Activated CD4-positive, alpha-beta T cell treated with anti-CD3 and anti-CD28 coated beads, Interleukin-2, amount 50 U/mL, for 24 hours (primary cell): Measurements from ENCODE around the gene IGFBP2.

ENCODE experiments used
- DNase-seq, 2 donors: peaks; one replicate each; pipeline ENCODE4 v3.0.0-alpha.2; 2020; ENCODE audit warnings: low read depth in 1 of 2, low spot score in 1 of 2

Gene IGFBP2

DNA sequence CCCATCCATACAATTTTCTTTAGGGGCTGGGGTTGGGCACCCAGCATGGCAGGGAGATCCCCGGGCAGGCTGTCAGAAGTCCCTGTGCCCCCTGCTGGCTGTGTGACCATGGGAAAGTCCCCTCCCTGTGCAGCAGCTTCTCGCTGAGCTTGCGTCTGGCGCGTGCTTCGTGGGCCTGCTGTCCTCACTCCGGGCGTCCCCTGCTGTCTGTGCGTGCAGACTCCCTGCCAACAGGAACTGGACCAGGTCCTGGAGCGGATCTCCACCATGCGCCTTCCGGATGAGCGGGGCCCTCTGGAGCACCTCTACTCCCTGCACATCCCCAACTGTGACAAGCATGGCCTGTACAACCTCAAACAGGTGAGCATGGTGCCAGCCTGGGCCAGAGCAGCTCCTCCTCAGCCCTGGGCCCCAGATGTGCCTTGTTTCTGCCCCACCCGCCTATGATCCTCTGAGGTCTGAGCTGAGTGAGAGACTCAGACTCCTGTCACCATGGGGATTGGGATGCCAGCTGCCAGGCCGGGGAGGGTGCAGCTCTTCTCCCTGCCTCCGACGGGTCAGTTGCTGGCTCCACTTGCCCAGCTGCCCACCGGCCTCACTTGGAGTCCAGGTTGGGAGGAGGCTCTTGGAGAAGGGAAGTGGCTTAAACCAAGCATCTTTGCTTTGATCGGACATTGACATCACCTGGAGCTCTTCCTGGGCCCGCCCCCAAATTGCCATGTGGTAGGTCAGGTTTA is 28.6 kb downstream of the IGFBP2 start:
- no peak for DNase-seq

DNA sequence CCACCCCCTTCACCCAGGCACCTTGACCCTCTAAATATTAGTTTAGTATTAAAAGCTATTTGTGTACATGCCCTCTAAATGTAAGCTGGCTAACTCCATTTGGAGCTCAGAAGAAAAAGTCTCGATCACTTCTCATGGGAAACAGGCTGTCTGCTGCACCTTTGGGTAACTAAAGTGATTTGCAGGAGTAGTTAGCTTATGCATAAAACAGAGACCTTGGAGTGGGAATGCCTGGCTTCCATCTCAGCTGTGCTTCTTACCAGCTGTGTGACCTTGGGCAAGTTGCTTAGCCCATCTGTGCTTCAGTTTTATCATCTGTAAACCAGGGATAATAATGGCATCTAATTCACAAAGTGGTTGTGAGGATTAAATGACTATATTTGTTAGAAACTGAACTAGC is 29.9 kb downstream of the IGFBP2 start:
- DNase-seq, result no peak

DNA sequence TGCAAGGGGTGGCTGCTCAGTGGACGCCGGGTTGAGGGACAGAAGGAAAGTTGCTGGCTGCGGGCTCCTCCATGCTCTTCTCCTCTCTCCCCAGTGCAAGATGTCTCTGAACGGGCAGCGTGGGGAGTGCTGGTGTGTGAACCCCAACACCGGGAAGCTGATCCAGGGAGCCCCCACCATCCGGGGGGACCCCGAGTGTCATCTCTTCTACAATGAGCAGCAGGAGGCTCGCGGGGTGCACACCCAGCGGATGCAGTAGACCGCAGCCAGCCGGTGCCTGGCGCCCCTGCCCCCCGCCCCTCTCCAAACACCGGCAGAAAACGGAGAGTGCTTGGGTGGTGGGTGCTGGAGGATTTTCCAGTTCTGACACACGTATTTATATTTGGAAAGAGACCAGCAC is 30.6 kb downstream of the IGFBP2 start:
- DNase-seq, result no peak

DNA sequence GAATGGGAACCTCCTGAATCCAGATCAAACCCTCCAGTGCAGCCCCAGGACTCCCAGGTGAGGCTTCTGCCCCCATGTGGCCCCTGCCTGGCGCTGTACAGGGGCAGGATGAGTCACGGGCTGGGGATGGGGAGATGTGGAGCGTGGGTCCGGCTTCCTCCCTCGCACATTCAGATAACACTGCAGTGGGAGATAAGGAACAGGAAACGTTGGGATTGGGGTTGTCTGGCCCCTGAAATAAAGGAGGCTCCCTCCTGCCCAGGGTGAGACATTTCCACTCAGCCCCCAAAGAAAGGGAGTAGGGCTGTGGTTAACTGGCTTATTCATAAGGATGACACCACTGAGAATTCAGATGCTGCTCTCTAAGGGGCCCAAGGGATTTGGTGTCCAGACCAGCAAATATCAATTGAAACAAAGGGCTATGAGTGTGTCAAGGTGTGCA is 31.4 kb downstream of the IGFBP2 start:
- no peak for DNase-seq

DNA sequence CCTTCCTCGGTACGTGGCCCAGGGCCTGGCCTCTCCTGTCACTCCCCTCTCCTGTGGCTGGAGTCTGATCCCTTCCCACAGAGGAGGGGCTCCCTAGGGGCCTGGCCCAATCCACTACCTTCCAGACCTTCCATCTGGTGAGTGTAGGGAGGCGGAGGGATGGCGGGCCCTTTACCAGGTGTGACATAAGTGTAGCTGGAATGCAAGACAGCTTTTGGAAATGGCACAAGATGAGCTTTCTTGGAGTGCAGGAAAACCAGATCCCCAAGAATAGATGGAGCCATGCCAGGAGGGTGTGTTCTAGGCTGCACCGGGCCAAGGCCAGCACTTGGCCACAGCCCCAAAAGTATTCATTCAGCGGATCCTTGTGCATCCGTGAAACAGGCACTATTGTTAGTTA is 32.0 kb downstream of the IGFBP2 start:
- no peak for DNase-seq

DNA sequence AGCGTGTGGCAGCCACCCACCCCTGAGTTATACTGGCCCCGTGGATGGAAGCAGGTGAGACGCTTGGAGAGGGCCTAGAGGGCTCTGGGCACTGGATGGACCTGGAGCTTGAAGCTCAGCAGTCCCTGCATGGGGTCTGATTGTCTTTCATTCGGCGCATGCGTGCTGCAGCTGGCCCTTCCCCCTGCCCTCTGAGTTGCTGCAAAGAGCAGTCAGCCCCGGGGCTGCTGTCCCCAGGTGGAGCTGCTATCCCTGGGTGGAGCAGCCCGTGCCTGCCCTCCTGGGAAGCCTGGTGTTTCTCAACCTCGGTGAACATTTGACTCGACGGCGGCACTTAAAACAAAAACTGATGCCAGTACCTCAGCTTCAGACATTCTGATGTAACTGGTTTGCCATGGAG is 32.5 kb downstream of the IGFBP2 start:
- no peak for DNase-seq

DNA sequence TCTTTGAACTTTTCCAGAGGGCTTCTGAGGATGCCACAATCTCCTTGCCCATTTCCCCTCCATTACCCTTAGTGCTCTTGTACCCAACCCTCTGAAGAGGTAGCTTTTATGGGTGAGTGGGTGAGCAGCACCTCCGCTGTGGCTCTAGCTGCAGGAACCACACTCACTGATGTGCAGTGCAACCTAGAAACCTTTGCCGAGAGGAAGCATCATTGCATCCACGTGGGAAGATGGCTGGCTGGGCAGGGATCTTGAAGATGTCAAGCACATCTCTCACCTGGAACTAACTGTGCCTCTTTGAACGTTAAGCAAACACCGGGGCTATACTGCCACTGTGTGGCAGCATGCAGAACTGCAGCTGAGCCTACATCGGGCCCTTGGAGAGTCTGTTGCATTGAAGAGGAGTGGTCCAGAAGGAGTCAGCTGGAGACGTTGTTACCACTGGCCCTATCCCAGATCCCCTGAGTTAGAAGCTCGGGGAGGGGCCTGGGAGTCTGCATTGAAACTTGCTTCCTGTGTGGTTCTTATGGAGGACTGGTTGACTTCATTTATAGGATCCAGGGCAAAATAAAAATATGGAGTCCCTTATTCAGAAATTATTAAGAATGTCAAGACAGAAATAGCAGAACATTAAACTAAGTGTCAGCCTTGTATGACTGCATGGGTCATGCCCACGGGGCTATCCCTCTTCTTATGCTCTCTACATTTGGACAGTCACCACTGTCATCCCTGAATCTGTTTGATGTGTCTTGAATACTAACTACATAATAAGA is 33.4 kb downstream of the IGFBP2 start:
- peak; percentile 53 to 61 for DNase-seq

DNA sequence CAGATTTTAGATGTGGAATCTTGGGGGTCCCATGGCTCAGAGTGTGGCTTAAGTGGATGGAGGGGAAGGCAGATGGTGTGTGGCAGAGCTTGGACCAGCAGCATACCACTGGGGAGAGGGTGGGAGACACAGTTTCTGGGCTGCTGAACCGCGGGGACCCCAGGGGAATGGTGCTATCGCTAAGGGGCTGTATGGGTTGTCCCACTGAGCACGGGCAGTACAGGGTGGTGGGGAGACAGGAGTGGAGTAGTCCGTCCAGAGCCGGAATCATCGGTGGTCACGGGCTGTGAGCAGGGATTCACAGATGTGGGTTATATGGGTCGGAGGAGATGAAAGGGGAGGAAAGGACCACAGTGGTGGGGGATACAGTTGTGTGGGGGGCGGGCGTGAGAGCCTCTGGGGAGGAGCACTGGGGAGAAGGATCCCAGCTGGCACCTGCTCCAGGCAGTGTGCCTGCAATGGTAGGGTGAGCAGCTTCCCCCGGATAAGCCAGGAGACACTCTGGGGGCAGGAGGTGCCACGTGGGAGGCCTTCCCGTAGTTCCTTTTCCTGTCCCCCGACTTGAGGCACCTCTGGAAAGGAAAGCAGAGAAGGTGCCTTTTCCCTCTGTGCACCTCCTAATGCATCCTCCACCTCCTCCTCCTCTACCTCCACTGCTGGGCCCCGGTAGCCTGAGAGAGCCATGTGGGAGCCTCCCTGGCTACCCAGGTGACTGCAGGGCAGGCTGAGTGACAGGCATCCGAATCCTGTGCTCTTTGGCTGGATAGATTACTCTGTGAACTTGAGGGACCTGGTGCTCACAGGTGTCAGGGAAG is 37.3 kb downstream of the IGFBP2 start:
- DNase-seq, result no peak

DNA sequence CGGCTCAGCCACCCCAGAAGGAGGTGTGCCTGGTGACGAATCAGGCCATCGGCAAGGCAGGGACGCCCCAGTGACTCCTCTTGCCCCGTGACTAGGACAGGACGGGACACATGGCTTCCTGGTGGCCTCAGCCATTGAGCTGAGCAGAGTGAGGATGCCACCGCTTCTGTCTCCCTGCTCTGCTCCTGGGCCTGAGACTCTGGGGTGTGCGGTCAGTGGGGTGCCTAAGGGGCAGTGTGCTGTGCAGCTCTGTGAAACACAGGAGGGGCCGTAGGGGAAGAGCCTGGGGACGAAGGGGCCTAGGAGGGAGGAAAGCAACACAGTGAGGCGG is 37.8 kb downstream of the IGFBP2 start:
- no peak for DNase-seq

DNA sequence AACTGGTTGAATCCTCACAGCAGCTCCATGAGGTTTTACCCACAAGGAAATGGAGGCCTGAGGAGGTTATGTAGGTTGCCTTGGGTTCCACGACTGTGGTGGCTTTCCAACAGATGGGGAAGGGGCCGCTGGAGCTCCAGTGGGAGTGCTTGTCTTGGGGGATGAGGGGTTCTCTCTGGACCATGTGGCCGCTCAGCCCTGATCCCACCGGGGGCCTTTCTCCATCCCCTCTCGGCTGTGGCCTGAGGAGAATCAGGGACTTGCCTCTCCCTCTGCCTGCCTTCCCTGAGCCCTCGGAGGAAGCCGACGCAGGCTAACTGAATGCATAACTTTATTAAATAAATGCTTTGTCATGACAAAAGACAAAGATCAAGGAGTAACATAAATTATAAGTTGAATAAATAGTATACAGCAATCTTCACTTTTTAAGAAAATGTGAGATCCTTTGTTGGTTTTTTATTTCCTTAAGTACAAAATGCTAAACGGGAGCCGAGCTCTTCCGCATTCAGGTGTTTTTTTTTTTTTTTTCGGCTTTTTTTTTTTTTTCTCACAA is 38.6 kb downstream of the IGFBP2 start:
- DNase-seq, result no peak

DNA sequence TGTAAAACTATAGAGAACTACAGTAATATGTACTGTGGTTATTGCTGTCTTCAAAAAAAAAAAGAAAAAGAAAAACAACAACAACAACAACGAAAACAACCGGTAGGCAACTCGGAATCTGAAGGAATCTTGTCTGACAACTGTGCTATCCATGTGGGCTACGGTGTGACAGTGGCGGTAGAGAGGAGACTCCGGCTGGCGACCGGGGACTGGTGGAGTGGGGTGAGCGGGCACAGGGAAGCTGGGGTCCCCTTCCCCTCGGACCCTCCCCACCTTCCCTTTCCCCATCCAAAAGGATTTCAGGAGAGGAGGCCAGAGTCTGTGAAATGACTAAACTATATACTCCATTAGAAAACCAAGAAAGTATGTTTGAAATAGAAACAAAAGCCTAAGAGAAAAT is 39.2 kb downstream of the IGFBP2 start:
- no peak for DNase-seq

DNA sequence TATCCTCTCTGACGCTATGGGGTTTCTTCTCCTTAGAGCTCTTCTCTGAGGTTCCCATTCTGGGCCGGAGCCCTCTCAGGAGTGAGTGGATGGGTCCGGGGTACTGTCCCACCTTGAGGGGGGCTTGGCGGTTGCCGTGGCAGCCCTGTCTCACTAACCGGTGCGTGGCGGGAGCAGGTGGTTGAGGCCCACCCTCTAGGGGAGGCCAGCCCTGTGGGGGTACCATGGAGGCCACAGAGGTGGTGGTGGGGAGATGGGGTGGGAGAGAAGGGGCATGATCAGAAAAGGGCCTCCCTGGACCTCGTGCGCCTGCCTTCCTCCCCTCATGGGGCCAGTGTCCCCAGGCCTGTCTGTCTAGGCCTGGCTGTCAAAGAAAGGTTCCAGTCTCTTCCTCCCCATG is 39.8 kb downstream of the IGFBP2 start:
- DNase-seq, result no peak

DNA sequence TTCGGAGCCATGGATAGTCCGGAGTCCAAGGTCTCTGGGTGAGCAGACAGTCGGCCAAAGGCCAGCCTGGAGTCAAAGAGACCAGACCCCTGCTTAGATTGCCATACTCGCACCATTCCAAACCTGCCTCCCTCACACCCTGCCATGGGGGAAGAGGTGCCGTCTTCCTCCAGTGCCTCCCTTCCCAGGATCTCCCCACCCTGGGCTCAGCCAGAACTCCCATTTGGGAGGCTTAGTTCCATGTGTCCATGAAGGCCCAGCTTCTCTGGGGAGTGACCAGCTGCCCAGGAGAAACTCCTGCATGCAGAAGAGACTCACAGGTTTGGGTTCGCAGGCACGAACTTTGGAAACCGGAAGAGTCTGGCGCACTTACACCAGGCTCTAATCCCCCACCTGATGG is 40.4 kb downstream of the IGFBP2 start:
- no peak for DNase-seq

DNA sequence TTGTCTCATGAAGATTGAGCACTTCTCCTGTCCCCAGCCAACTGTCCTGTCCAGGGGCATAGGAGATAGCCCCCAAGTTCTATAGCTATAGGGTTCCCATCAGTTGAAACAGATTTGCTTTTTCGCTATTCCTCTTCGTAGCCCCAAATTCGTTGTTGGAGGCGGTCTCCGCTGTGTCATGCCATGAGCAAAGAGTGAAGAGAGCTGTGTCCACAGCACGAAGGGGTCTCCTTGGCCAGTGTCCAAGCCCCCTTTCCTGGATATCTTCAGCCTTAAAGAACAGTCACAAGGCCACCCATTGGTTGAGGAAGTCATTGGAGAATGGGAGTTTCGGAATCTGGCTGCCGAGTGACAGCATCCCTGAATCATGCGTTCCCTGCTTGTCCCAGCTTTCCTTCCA is 41.2 kb downstream of the IGFBP2 start:
- no peak for DNase-seq

DNA sequence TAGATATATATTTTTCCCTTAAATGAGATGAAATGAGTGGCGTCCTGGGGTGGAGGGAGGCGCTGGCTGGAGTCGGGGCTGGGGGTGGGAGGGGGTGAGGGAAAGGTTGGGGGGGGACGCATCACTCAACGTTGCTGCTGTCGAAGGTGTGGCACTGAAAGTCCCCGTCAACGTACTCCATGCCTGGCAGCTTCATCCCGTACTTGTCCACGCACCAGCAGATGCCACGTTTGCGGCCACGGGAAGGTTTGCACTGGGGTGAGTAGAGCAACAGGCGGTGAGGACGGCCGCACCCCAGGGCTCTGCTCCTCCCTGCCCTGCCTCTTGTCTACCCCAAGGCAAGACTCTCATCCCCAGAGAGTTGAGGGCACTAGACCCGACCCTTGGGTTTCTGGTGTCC is 43.4 kb downstream of the IGFBP2 start:
- no peak for DNase-seq

DNA sequence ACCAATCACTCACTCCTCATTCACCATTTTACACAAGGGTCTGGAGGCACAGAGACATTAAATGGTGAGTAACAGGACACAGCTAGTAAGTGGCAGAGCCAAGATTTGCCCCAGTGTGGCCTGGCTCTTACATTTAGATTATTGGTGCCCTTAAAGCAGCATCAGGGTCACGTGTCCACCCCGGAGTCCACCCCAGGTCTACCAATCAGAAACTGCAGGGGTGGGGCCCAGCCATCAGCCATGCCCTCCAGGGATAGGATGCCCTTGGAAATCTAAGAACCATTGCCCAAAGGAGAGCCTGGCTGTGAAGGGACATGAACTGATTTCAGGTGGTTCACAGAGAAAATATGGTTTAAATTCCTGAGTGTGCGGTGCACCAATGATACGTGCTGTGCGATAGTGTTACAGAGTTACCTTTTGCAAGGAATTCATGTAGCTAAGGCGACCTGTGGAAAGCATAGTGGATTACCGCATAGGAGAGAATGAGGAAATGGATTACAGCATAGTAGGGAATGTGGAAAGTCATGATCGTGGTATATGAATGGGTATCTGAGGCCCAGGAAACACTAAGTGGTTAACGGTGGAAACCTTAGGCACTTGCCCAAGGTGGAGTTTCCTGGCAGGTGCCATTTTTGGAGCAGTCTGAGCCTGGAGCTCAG is 44.3 kb downstream of the IGFBP2 start:
- no peak for DNase-seq

DNA sequence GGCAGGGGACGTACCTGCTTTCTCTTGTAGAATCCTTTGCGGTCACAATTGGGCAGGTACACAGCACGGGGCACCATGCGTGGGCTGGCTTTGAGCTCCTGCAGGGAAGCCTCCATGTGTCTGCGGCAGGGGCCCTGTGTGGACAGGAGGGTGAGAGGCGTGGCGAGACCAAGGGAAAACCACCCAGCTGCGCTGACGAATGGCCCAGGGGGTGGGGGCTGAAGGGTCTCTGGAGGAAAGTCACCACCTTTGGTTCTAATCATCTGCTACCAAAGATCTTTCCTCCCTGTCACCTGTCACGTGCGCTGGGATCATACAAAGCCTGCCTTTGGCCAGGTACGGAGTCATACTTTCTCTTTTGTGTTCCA is 44.9 kb downstream of the IGFBP2 start:
- no peak for DNase-seq

DNA sequence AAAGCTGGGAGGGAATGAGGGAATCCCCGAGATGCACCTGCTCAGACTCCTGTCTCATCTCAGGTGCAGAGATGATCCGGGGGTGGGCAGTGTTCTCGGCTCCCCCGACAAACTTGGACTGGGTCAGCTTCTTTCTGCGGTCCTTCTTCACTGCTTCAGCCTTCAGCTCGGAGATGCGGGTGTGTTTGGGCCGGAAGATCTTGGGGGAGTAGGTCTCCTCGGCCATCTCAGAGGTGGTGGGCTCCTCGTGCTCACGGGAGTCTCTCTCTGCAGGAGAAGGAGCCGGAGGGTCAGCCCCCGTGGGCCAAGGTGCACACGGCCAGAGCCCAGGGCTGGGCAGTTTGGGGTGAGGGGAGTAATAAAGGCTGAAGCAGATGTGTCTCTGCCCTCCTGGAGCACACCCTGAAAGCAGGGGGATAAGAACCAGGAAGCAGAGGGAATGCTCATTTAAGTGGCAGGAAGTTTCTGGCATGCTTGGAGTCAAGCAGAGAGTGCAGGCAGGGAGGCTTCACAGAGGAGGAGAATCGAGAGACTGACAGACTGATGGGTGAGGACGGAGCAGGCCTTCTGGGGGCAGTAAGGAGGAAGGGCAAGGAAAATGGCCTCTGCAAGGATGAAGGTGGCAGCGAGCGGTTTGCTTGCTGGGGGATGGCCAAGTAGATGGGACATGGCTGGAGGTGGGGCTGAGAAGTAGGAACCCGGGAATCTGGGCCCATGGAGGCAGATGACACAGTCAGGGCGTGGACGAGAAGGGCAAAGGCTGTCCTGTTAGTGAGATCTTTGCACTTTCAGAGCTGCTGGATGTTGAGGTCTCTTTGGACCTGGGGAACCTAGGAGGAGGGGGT is 45.8 kb downstream of the IGFBP2 start:
- no peak for DNase-seq

DNA sequence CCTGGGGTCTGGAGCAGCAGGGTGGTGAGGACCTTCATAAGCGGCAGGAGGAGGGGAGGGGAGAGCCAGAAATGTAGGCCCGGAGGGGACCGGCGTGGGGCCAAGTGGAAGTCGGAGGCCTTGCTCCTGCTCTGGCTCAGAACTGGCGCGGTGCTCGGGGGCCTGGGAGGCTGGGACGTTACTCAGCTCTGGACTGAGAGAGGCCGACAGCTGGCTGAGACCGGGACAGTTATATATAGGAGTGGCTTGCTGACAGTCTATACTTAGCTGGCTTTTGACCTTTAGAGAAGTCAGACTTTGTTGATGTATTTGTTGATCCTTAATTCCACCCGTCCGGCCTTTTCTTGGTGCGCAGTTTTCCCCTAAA is 46.4 kb downstream of the IGFBP2 start:
- no peak for DNase-seq

DNA sequence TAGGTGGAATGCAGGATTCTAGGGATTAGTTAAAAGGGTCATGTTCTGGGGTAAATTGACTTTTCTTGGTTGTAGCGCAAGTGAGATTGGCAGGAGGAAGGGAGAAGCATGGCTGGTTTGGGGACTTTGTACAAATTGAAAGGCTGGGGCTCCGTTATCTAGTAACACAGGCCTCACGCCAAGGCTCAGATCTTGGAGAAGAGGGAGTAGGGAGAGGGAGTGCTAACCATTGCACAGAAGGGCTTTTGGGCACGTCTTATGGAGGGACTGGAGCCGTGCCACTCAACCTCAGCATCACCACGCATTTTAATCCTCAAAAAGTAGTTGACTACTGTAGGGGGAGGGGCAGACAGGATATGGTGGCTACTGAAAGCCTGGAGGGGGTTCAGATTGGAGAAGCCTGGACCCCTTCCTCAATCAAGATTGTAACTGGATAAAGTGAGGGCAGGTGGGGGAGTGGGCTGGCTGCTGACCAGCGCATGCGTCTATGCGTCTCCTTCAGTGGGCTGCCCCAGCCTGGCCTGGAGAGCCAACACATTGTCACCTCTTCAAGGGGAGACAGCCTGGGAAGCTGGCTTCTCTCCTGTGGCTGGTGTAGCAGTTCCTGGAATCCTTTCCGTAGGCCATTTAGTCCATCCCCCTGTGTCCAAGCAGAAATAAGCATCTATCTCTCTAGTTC is 47.9 kb downstream of the IGFBP2 start:
- DNase-seq, result no peak
